Upper lobe of left lung (tissue), 4 donors: ENCODE data around the gene COBL.

ENCODE experiments used
- POLR2AphosphoS5 ChIP-seq, 2 donors: sonication (generic); formaldehyde crosslinking; IDR thresholded peaks; one replicate each; pipeline ENCODE4 v1.5.1; 2017; ENCODE audit warnings: antibody characterized with exemption in 2 of 2
- TF ChIP-seq, protein P1 (sequence below), 6 experiments: fragments of 450-650 bp in 4 of 6; fragments of 200-600 bp in 2 of 6; sonication (generic) in 2 of 6; IDR thresholded peaks; one replicate each; pipeline ENCODE4 v1.5.1; 2016 to 2019; ENCODE audit warnings: antibody characterized with exemption in 6 of 6

DNA sequence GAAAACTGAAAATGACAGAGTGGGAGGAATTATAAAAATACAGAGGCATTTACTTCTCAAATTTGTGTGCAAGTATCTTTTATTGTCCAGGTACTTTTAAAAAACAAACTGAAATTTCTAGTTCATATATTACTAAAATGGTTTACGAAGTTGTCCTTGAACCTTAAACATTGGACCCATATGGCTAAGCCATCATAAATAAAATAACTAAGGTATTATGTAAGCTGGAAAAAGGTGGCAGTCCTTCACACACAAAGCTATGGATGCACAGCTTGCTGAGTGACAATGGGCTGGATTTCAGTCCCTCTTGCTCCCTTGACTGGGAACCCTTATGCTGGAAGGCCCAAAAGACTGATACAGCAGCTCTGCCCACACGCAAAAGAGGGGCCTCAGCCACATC lies 66.1 kb downstream of the COBL start:
- TF ChIP-seq, protein P1, sequence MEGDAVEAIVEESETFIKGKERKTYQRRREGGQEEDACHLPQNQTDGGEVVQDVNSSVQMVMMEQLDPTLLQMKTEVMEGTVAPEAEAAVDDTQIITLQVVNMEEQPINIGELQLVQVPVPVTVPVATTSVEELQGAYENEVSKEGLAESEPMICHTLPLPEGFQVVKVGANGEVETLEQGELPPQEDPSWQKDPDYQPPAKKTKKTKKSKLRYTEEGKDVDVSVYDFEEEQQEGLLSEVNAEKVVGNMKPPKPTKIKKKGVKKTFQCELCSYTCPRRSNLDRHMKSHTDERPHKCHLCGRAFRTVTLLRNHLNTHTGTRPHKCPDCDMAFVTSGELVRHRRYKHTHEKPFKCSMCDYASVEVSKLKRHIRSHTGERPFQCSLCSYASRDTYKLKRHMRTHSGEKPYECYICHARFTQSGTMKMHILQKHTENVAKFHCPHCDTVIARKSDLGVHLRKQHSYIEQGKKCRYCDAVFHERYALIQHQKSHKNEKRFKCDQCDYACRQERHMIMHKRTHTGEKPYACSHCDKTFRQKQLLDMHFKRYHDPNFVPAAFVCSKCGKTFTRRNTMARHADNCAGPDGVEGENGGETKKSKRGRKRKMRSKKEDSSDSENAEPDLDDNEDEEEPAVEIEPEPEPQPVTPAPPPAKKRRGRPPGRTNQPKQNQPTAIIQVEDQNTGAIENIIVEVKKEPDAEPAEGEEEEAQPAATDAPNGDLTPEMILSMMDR (IDR thresholded peaks at IDR 0.05): no peak
- no peak for TF ChIP-seq POLR2AphosphoS5 (IDR thresholded peaks at IDR 0.05)
